CD1c-positive myeloid dendritic cell (primary cell): ENCODE measurements around the gene UTP15.

ENCODE experiments used
- DNase-seq: peaks from one replicate; pipeline ENCODE4 v3.0.0-alpha.2; 2016; ENCODE audit errors: extremely low spot score

Gene UTP15

DNA sequence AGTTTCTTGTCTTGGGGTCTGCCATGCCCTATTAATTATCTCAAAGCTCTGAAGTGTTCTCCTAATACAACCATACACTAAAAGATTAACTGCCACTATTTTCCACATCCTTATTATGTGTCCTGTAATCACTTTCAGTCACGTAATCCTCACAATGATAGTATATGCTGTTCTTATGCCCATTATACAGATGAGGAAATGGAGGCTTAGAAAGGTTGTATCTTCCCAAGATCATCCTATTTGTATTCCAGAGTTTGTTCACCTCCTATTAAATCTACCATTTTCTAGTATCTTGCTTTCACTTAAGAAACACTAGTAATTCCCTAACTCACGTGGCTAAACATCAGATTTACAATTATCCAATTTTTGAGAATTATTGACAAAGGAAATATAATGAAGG is 57.5 kb downstream of the UTP15 start:
- no peak for DNase-seq

DNA sequence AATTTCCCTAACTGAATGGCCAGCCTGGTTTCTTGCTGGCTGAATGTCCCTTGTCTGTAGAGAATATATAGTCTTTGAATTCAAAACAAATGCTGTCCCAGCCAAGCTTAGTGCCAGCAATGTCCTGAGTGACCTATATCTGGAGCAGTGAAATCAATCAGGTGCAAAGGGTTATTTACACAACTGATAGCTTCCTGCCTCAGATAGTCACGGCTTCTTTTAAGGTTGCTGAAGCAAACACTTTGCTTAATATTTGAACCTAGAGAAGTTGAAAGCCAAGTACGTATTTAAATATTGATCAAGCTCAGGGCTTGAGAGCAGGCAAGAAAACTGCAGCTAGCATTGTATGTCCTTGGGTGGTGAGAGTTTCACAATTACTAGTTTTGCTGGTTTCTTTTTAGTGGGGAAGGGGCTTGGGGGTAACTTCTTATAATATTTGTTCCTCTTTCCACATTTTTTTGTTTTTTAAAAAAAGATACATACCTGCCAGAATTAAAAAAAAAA is 58.4 kb downstream of the UTP15 start:
- DNase-seq: no peak

DNA sequence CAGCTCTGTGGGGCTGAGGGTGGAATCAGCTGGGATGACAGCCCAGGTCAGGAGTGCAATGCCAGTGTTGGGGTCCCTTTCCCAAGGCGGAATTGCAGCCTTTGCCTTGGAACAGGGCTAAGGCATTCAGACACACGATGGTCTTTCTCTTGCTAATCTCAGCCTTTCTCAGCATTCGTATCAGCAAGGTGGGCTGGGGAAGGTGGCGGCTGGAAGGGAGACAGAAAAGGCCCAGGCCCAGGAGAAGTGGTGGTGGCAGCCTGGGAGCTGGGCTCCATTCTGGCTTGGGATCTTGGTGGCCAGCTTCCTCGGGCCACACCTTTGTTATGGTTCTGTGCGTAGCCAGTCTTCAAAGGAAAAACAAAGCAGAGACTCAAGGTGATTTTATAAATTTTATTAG is 59.3 kb downstream of the UTP15 start:
- no peak for DNase-seq

DNA sequence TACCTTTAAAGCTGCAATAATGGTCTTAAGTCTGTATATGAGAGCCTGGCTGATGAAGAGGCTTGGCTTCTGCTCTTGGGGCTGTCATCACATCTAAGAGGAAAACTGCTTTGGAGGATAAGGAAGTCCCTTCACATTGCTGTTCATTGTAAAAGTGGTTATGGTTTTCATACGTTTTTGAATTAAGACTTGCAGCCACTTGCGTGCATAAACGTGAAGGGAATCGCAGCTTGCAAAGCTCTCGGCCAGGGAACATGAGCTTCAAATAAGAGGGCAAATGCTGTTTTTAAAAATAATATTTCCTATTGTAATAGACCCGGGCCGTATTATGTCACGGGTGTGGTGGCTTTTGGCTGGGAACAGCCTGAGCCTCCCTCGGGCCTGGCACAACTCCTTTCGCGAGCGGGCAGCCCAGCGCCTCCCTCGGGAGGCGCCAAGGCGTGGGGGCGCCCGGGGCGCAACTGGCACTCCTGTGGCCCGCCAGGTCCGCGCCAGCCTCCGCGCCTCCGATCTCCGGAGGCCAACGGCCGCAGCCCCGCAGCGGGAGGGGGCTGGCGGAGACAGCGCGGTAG is 59.9 kb downstream of the UTP15 start:
- DNase-seq: peak; percentile 1

DNA sequence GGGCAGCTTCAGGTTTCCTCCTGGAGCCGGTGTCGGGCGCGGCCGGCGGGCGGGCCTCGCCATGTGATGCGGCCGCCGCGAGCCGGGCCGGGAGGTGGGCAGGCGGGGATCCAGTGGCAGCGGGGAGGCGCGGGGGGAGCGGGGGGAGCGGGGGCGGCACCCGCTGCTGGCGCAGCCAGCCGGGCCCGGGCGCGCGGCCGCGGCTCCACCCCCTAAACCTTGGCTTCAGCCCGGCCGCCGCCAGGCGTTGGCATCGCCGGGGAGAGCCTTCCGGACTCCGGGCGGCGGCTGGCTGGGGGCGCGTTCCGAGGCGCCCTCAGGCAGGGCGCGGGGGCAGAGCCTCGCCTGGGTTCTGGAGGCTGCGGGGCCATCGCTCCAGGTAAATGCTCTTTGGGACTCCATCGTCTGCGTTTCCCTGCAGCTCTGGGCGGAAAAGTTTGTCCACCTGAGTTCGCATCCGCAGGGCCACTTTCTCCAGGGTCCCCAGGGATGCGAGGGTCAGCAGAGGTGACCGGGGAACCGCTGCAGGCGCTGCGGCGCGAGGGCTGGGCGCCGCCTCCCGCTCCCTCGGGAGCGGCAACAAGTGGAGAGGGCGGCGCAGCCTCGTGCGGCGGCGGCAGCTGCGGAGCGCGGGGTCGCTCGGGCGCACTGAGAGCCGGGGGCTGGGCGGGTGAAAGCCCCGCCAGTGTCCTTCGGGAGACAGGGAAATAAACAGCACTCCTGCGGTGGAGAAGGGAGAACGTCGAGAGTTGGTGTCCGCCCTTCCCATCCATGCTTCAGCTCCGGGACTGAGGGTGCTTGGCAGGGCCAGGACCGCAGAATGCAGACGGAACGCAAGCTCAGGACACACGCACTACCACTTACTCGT is 60.6 kb downstream of the UTP15 start, which contains the start of gene ARHGEF28:
Gene ARHGEF28 (plus strand): TSS at position 253 of the 868 bp plus-strand sequence. CDS start 58,656 bp downstream, outside the sequence.
- DNase-seq: peak; percentile 59

DNA sequence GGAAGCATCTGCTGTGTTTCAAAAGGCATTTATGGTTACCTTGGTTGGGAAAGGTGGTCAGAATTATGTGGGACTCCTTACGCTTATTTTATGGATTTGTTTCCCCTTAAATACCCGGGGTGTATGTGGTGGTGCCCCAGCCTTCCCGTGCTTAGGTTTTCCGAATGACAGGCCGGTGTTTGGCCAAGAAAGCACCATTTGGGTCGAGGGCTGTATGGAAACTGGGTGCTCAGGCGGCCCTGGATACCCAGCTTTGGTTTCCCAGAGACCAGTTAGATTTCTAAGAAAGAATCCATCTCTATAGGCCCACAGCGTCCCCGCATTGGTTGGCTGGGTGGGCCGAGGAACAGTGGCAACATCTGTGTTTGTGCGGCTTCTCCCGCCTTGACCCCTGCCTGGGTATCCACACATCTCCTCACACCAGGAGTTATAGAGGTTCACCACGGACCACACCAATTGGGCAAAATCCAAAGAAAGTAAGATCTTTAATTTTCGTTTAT is 61.3 kb downstream of the UTP15 start:
- DNase-seq: no peak

DNA sequence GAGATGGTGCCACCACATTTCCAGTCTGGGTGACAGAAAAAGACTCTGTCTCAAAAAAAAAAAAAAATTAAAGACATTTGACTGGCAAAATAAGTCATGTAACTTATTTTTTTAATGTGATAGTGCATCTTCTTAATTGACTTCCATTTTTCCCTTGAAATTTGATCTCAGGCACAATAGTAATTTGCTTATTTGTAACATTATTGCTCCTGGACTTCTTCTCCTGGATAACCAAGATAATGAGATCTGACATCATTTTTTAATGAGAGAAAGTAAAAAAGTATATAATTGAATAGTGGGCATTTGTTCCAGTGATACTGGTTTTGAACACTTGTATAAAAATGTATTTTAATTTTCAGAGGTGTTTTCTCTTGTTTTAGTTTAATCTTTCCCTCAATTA is 63.9 kb downstream of the UTP15 start:
- no peak for DNase-seq

DNA sequence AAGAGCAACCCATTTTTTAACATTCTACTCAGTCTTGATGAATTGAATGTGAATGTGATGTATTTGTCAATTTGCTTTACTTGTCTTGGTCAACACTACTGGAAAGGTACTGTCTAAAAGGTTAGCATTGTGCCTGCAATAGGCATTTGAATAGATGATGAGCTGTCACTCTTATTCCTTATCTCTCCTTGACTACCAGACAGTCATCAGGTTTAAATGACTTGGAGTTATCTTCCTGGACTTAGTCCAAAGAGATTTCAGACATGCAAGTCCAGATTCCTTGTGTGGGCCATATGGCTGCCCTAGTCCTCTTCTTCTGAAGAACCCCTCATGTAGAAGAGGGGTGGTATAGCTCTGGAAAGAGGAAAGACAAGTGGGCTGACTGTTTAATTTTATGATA is 65.2 kb downstream of the UTP15 start:
- DNase-seq: no peak

DNA sequence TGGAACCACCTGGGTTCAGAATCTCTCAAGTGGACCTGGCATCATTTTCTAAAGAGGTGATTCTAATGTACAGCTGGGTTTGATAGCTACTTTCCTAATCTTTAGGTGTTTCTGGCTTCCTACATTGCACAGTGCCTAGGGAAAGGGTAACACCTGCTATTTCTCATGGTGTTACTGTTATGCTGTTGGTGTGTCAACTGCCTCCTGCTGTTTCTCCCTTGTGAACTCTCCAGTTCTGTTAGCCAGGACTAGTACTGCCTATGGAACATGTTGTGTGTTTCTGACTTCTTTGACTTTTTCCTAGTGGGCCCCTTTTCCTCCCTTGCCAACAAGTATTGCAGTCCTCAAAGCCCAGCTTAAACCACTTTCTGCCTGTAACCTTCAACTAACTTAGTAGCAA is 66.0 kb downstream of the UTP15 start:
- DNase-seq: no peak
